H1 (cell line): ENCODE results near the gene PYGB.

Experiments used
- EGR1 ChIP-seq: IDR thresholded peaks from 2 replicates; pipeline ENCODE4 v1.6.1; 2011; ENCODE audit warnings: low read depth, low read length, borderline replicate concordance
- EP300 ChIP-seq, 2 experiments: IDR thresholded peaks; 1 replicate in 1 of 2; 2 replicates in 1 of 2; pipeline ENCODE4 v1.6.1; 2011 to 2012; ENCODE audit warnings: low read depth in 2 of 2, low read length in 2 of 2, mild to moderate bottlenecking in 2 of 2, borderline replicate concordance in 1 of 2, inconsistent platforms in 1 of 2, moderate library complexity in 1 of 2
- EZH2 ChIP-seq: fragments of 200-600 bp; sonication (generic); IDR thresholded peaks from 2 replicates; pipeline ENCODE4 v1.7.1; 2012; ENCODE audit warnings: low read depth, mild to moderate bottlenecking, moderate library complexity, low read length, inconsistent platforms; ENCODE audit not compliant: severe bottlenecking
- NRF1 ChIP-seq: IDR thresholded peaks from 2 replicates; pipeline ENCODE4 v1.6.1; 2011; ENCODE audit warnings: mild to moderate bottlenecking, low read depth, low read length, improper control_type of control experiment
- POLR2A ChIP-seq, 2 experiments: IDR thresholded peaks; 1 replicate in 1 of 2; 2 replicates in 1 of 2; pipeline ENCODE4 v1.6.1; 2011; ENCODE audit warnings: low read depth in 2 of 2, low read length in 2 of 2, mild to moderate bottlenecking in 2 of 2; ENCODE audit errors: control extremely low read depth in 1 of 2
- RBBP5 ChIP-seq: IDR thresholded peaks from 2 replicates; pipeline ENCODE4 v1.7.1; 2012; ENCODE audit warnings: low read depth, mild to moderate bottlenecking, inconsistent platforms, low read length, moderate library complexity, borderline replicate concordance
- SIN3A ChIP-seq, 2 experiments: IDR thresholded peaks in 1 of 2; conservative IDR thresholded peaks in 1 of 2; 2 replicates each; pipeline ENCODE4 v1.6.1; 2011 to 2012; ENCODE audit warnings: low read length in 2 of 2, improper control_type of control experiment in 1 of 2, low read depth in 1 of 2, mild to moderate bottlenecking in 1 of 2
- YY1 ChIP-seq: IDR thresholded peaks from 2 replicates; pipeline ENCODE4 v1.6.1; 2011; ENCODE audit warnings: low read depth, mild to moderate bottlenecking, low read length
- ZNF274 ChIP-seq: IDR thresholded peaks from 2 replicates; pipeline ENCODE4 v1.7.0; 2012; ENCODE audit warnings: low read length, borderline replicate concordance; ENCODE audit errors: extremely low read depth
- TF ChIP-seq, protein P1 (sequence below): IDR thresholded peaks from 2 replicates; pipeline ENCODE4 v1.6.1; 2011; ENCODE audit warnings: low read depth, mild to moderate bottlenecking, low read length; ENCODE audit not compliant: insufficient read depth
- TF ChIP-seq, protein P2 (sequence below), 3 experiments: IDR thresholded peaks; 1 replicate in 2 of 3; 2 replicates in 1 of 3; pipeline versions ENCODE4 v1.5.1 to v1.6.1; 2011; ENCODE audit warnings: low read length in 3 of 3, mild to moderate bottlenecking in 3 of 3, inconsistent platforms in 2 of 3, low read depth in 1 of 3, moderate library complexity in 1 of 3; ENCODE audit not compliant: insufficient read depth in 1 of 3; ENCODE audit errors: control extremely low read depth in 1 of 3

DNA sequence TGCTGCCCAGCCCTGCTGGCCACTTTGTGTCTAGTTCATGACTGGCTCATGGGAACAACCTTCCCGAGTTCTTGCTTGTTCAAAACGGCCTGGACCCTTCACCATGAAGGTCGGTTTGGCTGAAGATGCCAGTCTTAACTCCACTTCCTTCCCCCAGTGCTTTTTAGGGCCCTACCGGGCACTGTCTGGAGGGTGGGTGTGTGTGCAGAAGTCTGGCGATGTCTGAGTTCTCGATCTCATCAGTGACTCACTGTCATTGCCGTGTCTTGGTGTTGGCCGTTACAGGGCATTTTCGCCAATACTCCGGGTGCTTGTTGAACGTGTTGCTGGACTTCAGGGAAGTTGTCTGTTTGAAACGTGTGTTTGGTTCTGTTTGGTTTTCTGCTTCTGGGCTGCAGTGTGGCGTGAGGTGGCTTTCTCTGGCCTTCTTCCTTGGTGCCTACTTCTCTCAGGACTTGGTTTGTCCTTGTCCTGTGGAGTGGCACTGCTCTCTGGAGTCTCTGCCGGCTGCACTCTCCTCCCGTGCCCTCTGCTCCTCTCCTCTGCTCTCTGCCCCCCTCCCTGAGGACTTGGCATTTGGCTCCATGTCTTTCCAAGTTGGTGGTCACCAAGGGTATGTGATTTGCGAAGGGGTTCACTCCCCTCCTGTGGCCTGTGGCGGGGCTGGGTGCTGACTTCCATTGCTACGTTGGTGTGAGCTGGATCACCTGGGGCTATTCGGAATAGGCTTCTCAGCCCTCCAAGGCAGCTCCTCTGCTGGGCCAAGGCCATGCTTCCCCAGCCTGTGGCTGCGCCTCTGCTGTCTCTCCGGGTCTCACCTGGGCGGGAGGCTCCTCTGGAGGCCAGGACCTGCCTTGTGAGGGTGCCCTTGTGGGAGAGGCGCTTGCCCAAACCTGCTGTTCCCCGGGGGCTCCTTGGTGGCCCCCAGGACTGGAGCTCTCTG lies 38.2 kb downstream of the PYGB start:
- TF ChIP-seq, protein P1, sequence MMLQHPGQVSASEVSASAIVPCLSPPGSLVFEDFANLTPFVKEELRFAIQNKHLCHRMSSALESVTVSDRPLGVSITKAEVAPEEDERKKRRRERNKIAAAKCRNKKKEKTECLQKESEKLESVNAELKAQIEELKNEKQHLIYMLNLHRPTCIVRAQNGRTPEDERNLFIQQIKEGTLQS, result no peak
- TF ChIP-seq POLR2A (IDR thresholded peaks at IDR 0.05; ENCODE audit: control extremely low read depth in 1 of 2, low read depth in 2 of 2, low read length in 2 of 2) (no peak), RBBP5 (no peak), EGR1 (no peak), NRF1 (no peak), YY1 (no peak), ZNF274 (no peak), EZH2 (no peak), EP300 (IDR thresholded peaks at IDR 0.05; ENCODE audit: borderline replicate concordance in 1 of 2, low read depth in 2 of 2, low read length in 2 of 2) (no peak), SIN3A (conservative IDR thresholded peaks at IDR 0.05 in 1 of 2, IDR thresholded peaks at IDR 0.05 in 1 of 2; ENCODE audit: low read depth in 1 of 2, low read length in 2 of 2) (no peak)
- TF ChIP-seq, protein P2, sequence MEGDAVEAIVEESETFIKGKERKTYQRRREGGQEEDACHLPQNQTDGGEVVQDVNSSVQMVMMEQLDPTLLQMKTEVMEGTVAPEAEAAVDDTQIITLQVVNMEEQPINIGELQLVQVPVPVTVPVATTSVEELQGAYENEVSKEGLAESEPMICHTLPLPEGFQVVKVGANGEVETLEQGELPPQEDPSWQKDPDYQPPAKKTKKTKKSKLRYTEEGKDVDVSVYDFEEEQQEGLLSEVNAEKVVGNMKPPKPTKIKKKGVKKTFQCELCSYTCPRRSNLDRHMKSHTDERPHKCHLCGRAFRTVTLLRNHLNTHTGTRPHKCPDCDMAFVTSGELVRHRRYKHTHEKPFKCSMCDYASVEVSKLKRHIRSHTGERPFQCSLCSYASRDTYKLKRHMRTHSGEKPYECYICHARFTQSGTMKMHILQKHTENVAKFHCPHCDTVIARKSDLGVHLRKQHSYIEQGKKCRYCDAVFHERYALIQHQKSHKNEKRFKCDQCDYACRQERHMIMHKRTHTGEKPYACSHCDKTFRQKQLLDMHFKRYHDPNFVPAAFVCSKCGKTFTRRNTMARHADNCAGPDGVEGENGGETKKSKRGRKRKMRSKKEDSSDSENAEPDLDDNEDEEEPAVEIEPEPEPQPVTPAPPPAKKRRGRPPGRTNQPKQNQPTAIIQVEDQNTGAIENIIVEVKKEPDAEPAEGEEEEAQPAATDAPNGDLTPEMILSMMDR (IDR thresholded peaks at IDR 0.05; ENCODE audit: control extremely low read depth in 1 of 3, insufficient read depth in 1 of 3, low read depth in 1 of 3, low read length in 3 of 3), result no peak
